HEK293 (cell line): ENCODE data around the gene MTMR11.

Source experiments
- FEZF1 ChIP-seq: fragments of 450-650 bp; formaldehyde crosslinking; IDR thresholded peaks from 2 replicates; pipeline ENCODE4 v1.5.1; 2016; ENCODE audit warnings: missing biosample characterization, missing genetic modification characterization
- GLI2 ChIP-seq: fragments of 450-650 bp; formaldehyde crosslinking; IDR thresholded peaks from 2 replicates; pipeline ENCODE4; 2017; ENCODE audit warnings: missing biosample characterization, missing genetic modification characterization, low read depth, borderline replicate concordance
- KLF7 ChIP-seq: fragments of 450-650 bp; formaldehyde crosslinking; IDR thresholded peaks from 2 replicates; pipeline ENCODE4 v1.5.1; 2016; ENCODE audit warnings: missing biosample characterization, missing genetic modification characterization, borderline replicate concordance
- KLF9 ChIP-seq: fragments of 450-650 bp; formaldehyde crosslinking; IDR thresholded peaks from 2 replicates; pipeline ENCODE4 v1.5.1; 2016; ENCODE audit warnings: missing biosample characterization, missing genetic modification characterization, low read depth
- ZBTB17 ChIP-seq: fragments of 450-650 bp; formaldehyde crosslinking; IDR thresholded peaks from 2 replicates; pipeline ENCODE4 v1.5.1; 2016; ENCODE audit warnings: missing biosample characterization, missing genetic modification characterization
- ZFP37 ChIP-seq: fragments of 450-650 bp; formaldehyde crosslinking; IDR thresholded peaks from 2 replicates; pipeline ENCODE4 v1.5.1; 2016; ENCODE audit warnings: missing biosample characterization, missing genetic modification characterization
- ZIC2 ChIP-seq: fragments of 450-650 bp; formaldehyde crosslinking; IDR thresholded peaks from 2 replicates; pipeline ENCODE4 v1.5.1; 2016; ENCODE audit warnings: missing biosample characterization, missing genetic modification characterization
- ZNF157 ChIP-seq: fragments of 450-650 bp; formaldehyde crosslinking; IDR thresholded peaks from 2 replicates; pipeline ENCODE4 v1.5.1; 2016; ENCODE audit warnings: missing biosample characterization, missing genetic modification characterization
- ZNF169 ChIP-seq: fragments of 450-650 bp; formaldehyde crosslinking; IDR thresholded peaks from 2 replicates; pipeline ENCODE4 v1.5.1; 2016; ENCODE audit warnings: missing biosample characterization, missing genetic modification characterization
- ZNF175 ChIP-seq: fragments of 450-650 bp; formaldehyde crosslinking; IDR thresholded peaks from 2 replicates; pipeline ENCODE4 v1.5.1; 2016; ENCODE audit warnings: missing biosample characterization, missing genetic modification characterization
- ZNF19 ChIP-seq: fragments of 450-650 bp; formaldehyde crosslinking; IDR thresholded peaks from 2 replicates; pipeline ENCODE4; 2016; ENCODE audit warnings: missing biosample characterization, missing genetic modification characterization, low read depth
- ZNF211 ChIP-seq: fragments of 450-650 bp; formaldehyde crosslinking; IDR thresholded peaks from 2 replicates; pipeline ENCODE4 v1.5.1; 2016; ENCODE audit warnings: low read depth, missing biosample characterization, missing genetic modification characterization
- ZNF239 ChIP-seq: fragments of 450-650 bp; formaldehyde crosslinking; IDR thresholded peaks from 2 replicates; pipeline ENCODE4 v1.5.1; 2016; ENCODE audit warnings: missing biosample characterization, missing genetic modification characterization
- ZNF37A ChIP-seq: fragments of 450-650 bp; IDR thresholded peaks from 2 replicates; pipeline ENCODE4 v1.5.1; 2018; ENCODE audit warnings: missing biosample characterization, missing genetic modification characterization
- ZNF394 ChIP-seq: fragments of 450-650 bp; formaldehyde crosslinking; IDR thresholded peaks from 2 replicates; pipeline ENCODE4 v1.5.1; 2016; ENCODE audit warnings: missing biosample characterization, missing genetic modification characterization, mild to moderate bottlenecking, moderate library complexity, borderline replicate concordance
- ZNF433 ChIP-seq: fragments of 450-650 bp; formaldehyde crosslinking; IDR thresholded peaks from 2 replicates; pipeline ENCODE4 v1.5.1; 2016; ENCODE audit warnings: missing biosample characterization, missing genetic modification characterization, low read depth
- ZNF558 ChIP-seq: fragments of 450-650 bp; formaldehyde crosslinking; IDR thresholded peaks from 2 replicates; pipeline ENCODE4 v1.5.1; 2016; ENCODE audit warnings: missing biosample characterization, missing genetic modification characterization
- ZNF600 ChIP-seq: fragments of 450-650 bp; formaldehyde crosslinking; IDR thresholded peaks from 2 replicates; pipeline ENCODE4 v1.5.1; 2016; ENCODE audit warnings: missing biosample characterization, missing genetic modification characterization
- ZNF623 ChIP-seq: fragments of 450-650 bp; formaldehyde crosslinking; IDR thresholded peaks from 2 replicates; pipeline ENCODE4 v1.5.1; 2016; ENCODE audit warnings: missing biosample characterization, missing genetic modification characterization
- ZNF658 ChIP-seq: fragments of 450-650 bp; formaldehyde crosslinking; IDR thresholded peaks from 2 replicates; pipeline ENCODE4; 2016; ENCODE audit warnings: missing biosample characterization, missing genetic modification characterization
- ZNF791 ChIP-seq: fragments of 450-650 bp; formaldehyde crosslinking; IDR thresholded peaks from 2 replicates; pipeline ENCODE4 v1.5.1; 2016; ENCODE audit warnings: missing biosample characterization, missing genetic modification characterization
- ZNF792 ChIP-seq: fragments of 450-650 bp; formaldehyde crosslinking; IDR thresholded peaks from 2 replicates; pipeline ENCODE4 v1.5.1; 2016; ENCODE audit warnings: missing biosample characterization, missing genetic modification characterization
- ZNF830 ChIP-seq: fragments of 450-650 bp; IDR thresholded peaks from 2 replicates; pipeline ENCODE4 v1.5.0; 2018; ENCODE audit warnings: missing biosample characterization, missing genetic modification characterization, low read depth, mild to moderate bottlenecking, moderate library complexity
- ZXDB ChIP-seq: fragments of 450-650 bp; formaldehyde crosslinking; IDR thresholded peaks from 2 replicates; pipeline ENCODE4 v1.5.1; 2016; ENCODE audit warnings: missing biosample characterization, missing genetic modification characterization
- TF ChIP-seq, protein P1 (sequence below): fragments of 450-650 bp; formaldehyde crosslinking; conservative IDR thresholded peaks from 2 replicates; pipeline ENCODE4 v1.5.1; 2016; ENCODE audit warnings: low read depth, missing biosample characterization, missing genetic modification characterization
- TF ChIP-seq, protein P2 (sequence below): fragments of 450-650 bp; formaldehyde crosslinking; IDR thresholded peaks from 2 replicates; pipeline ENCODE4 v1.5.1; 2016; ENCODE audit warnings: missing biosample characterization, missing genetic modification characterization, low read depth
- TF ChIP-seq, protein P3 (sequence below): fragments of 450-650 bp; formaldehyde crosslinking; IDR thresholded peaks from 2 replicates; pipeline ENCODE4 v1.5.1; 2016; ENCODE audit warnings: missing biosample characterization, missing genetic modification characterization
- TF ChIP-seq, protein P4 (sequence below): fragments of 450-650 bp; formaldehyde crosslinking; IDR thresholded peaks from 2 replicates; pipeline ENCODE4 v1.5.1; 2016; ENCODE audit warnings: missing biosample characterization, missing genetic modification characterization

The MTMR11 gene

DNA sequence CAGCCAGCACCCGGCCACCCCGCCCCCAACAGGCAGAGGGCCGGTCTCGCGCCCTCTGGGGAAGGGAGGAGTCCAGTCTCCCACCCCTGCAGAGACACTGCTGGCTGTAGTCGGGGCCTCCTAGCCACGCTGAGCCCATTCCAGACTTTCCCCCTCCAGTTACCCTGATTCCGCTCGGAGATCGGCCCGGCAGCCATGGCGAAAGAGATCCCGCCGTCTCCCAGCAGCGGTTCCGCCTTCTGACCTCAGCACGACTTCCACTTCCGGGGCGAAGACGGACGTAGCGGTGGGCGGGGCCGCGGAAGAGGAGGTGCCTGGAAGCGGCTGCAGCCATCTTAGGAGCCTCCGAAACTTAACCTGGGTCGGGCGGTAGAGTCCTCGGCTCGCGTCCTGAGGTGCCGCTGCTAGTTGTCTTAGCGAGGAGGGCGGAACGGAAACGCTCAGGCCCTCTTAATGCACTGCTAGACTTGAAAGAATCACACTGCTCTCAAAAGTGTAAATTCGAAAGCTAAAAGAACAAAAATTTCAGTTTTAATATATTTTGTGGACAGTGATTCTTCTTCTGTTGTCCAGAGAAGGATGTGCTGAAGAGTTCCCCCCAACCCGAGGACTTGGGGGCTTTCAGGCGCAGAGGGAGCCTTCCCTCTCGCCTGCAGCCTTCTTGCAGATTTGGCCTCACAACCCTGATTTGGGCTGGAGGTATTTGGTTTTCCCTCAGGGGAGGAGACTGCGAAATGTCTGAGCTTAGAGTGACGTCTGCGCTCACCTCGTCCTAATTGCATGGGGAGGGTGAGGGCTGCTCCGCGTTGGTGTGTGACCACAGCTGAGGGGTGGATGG is 8.9 kb downstream of the MTMR11 start, which contains the start of gene SF3B4 (continued):
- TF ChIP-seq, protein P1, sequence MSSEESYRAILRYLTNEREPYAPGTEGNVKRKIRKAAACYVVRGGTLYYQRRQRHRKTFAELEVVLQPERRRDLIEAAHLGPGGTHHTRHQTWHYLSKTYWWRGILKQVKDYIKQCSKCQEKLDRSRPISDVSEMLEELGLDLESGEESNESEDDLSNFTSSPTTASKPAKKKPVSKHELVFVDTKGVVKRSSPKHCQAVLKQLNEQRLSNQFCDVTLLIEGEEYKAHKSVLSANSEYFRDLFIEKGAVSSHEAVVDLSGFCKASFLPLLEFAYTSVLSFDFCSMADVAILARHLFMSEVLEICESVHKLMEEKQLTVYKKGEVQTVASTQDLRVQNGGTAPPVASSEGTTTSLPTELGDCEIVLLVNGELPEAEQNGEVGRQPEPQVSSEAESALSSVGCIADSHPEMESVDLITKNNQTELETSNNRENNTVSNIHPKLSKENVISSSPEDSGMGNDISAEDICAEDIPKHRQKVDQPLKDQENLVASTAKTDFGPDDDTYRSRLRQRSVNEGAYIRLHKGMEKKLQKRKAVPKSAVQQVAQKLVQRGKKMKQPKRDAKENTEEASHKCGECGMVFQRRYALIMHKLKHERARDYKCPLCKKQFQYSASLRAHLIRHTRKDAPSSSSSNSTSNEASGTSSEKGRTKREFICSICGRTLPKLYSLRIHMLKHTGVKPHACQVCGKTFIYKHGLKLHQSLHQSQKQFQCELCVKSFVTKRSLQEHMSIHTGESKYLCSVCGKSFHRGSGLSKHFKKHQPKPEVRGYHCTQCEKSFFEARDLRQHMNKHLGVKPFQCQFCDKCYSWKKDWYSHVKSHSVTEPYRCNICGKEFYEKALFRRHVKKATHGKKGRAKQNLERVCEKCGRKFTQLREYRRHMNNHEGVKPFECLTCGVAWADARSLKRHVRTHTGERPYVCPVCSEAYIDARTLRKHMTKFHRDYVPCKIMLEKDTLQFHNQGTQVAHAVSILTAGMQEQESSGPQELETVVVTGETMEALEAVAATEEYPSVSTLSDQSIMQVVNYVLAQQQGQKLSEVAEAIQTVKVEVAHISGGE, result peak; percentile 85
- TF ChIP-seq ZNF211 (tag by site-specific recombination) (no peak), ZNF558 (tag by site-specific recombination) (no peak), ZNF433 (tag by site-specific recombination) (no peak), ZNF157 (tag by site-specific recombination) (no peak), ZNF169 (tag by site-specific recombination) (no peak), ZNF830 (tag by site-specific recombination) (no peak), ZNF623 (tag by site-specific recombination) (no peak), ZNF658 (tag by site-specific recombination) (no peak), GLI2 (tag by site-specific recombination) (no peak), ZIC2 (tag by site-specific recombination) (peak; percentile 48), ZNF792 (no peak), ZNF394 (tag by site-specific recombination) (no peak), ZNF37A (tag by site-specific recombination) (no peak), ZNF239 (no peak), ZNF19 (tag by site-specific recombination) (no peak), ZXDB (peak; percentile 60; the same call in 1 of the 2 replicates), KLF9 (tag by site-specific recombination) (peak; percentile 96), ZFP37 (0 out of 2 replicates have a peak, but pooled peaks have one; percentile 16), ZNF791 (no peak), ZNF600 (tag by site-specific recombination) (0 out of 2 replicates have a peak, but pooled peaks have one; percentile 17), ZBTB17 (tag by site-specific recombination) (peak; percentile 92), FEZF1 (peak; percentile 55), KLF7 (tag by site-specific recombination) (no peak; the same call in 1 of the 2 replicates), ZNF175 (tag by site-specific recombination) (no peak)
- TF ChIP-seq, protein P2, sequence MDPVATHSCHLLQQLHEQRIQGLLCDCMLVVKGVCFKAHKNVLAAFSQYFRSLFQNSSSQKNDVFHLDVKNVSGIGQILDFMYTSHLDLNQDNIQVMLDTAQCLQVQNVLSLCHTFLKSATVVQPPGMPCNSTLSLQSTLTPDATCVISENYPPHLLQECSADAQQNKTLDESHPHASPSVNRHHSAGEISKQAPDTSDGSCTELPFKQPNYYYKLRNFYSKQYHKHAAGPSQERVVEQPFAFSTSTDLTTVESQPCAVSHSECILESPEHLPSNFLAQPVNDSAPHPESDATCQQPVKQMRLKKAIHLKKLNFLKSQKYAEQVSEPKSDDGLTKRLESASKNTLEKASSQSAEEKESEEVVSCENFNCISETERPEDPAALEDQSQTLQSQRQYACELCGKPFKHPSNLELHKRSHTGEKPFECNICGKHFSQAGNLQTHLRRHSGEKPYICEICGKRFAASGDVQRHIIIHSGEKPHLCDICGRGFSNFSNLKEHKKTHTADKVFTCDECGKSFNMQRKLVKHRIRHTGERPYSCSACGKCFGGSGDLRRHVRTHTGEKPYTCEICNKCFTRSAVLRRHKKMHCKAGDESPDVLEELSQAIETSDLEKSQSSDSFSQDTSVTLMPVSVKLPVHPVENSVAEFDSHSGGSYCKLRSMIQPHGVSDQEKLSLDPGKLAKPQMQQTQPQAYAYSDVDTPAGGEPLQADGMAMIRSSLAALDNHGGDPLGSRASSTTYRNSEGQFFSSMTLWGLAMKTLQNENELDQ (tag by site-specific recombination), result no peak
- TF ChIP-seq, protein P3, sequence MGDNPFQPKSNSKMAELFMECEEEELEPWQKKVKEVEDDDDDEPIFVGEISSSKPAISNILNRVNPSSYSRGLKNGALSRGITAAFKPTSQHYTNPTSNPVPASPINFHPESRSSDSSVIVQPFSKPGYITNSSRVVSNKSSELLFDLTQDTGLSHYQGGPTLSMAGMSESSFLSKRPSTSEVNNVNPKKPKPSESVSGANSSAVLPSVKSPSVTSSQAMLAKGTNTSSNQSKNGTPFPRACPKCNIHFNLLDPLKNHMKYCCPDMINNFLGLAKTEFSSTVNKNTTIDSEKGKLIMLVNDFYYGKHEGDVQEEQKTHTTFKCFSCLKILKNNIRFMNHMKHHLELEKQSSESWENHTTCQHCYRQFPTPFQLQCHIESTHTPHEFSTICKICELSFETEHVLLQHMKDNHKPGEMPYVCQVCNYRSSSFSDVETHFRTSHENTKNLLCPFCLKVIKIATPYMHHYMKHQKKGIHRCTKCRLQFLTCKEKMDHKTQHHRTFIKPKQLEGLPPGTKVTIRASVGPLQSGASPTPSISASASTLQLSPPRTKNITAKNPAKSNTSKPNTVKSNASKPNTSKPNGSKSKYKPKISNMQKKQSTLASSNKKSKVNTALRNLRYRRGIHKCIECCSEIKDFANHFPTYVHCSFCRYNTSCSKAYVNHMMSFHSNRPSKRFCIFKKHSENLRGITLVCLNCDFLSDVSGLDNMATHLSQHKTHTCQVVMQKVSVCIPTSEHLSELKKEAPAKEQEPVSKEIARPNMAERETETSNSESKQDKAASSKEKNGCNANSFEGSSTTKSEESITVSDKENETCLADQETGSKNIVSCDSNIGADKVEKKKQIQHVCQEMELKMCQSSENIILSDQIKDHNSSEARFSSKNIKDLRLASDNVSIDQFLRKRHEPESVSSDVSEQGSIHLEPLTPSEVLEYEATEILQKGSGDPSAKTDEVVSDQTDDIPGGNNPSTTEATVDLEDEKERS, result no peak
- TF ChIP-seq, protein P4, sequence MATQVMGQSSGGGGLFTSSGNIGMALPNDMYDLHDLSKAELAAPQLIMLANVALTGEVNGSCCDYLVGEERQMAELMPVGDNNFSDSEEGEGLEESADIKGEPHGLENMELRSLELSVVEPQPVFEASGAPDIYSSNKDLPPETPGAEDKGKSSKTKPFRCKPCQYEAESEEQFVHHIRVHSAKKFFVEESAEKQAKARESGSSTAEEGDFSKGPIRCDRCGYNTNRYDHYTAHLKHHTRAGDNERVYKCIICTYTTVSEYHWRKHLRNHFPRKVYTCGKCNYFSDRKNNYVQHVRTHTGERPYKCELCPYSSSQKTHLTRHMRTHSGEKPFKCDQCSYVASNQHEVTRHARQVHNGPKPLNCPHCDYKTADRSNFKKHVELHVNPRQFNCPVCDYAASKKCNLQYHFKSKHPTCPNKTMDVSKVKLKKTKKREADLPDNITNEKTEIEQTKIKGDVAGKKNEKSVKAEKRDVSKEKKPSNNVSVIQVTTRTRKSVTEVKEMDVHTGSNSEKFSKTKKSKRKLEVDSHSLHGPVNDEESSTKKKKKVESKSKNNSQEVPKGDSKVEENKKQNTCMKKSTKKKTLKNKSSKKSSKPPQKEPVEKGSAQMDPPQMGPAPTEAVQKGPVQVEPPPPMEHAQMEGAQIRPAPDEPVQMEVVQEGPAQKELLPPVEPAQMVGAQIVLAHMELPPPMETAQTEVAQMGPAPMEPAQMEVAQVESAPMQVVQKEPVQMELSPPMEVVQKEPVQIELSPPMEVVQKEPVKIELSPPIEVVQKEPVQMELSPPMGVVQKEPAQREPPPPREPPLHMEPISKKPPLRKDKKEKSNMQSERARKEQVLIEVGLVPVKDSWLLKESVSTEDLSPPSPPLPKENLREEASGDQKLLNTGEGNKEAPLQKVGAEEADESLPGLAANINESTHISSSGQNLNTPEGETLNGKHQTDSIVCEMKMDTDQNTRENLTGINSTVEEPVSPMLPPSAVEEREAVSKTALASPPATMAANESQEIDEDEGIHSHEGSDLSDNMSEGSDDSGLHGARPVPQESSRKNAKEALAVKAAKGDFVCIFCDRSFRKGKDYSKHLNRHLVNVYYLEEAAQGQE (tag by site-specific recombination), result no peak
